Brain pericyte (primary cell): ENCODE results near the gene PRAMEF12.
"Not testable (repeated sequence)": the region's sequence is repeated elsewhere in the genome, so short reads cannot be mapped to it uniquely, and the experiment has no call there.

Experiments
- DNase-seq: peaks from one replicate; pipeline ENCODE4 v3.0.0-alpha.2; 2012; ENCODE audit warnings: low read depth, low spot score

Gene PRAMEF12

DNA sequence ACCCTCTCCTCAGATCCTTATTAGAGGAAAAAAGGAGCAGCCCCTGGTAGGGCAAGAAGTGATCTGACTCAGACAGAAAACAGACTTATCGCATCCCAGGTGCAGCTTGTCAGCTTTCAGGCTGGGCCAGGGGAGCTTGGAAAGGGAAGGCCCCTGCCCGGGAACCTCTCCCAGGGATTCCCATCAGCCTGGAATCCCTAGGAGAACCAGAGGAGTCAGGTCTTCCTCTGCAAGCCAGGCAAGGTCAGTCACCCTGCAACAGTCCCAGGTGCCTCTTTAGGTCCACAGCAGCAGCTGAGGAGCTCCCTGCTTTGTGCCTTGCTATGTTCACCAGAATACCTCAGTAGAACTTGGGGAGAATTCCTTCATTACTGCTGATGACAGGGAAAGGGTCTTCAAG lies 2.9 kb upstream of the PRAMEF12 start:
- DNase-seq: no peak

DNA sequence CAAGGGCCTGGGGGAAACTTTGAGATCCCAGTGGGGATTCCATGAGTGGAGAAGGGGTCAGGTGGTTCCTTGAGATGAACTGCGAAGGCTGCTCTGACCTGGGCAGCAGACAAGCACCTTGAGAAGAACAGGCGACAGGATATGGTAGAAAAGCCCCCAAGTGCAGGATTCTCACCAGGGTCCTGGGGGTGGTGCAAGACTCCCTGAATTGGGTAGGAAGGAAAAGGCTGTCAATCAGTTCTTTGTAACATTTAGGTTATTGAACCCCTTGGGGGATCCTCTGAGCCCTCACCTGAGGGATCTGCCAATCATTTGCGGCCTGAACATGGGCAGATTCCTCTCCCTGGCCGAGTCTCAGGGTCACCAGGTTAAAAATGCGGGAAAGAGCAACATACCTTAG lies 2.4 kb upstream of the PRAMEF12 start:
- no peak for DNase-seq

DNA sequence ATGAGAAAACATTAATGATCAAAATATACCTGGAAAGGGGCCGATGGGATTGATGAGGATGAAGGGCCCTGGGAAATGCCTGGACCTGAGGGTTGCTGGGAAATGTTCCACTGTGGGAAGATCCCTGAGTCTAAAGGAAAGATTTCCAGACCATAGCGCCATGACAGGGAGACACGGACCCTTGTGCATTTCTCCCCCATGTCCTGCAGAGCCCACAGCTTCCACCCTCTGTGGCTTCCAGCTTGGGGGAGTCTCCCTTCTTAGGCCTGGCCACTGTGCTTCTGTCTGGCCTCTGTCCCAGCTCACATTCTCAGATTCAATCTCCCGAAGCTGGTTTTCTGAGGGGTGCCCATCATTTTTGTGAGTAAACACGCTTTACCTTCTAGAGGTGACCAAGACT lies 1.0 kb upstream of the PRAMEF12 start:
- no peak for DNase-seq

DNA sequence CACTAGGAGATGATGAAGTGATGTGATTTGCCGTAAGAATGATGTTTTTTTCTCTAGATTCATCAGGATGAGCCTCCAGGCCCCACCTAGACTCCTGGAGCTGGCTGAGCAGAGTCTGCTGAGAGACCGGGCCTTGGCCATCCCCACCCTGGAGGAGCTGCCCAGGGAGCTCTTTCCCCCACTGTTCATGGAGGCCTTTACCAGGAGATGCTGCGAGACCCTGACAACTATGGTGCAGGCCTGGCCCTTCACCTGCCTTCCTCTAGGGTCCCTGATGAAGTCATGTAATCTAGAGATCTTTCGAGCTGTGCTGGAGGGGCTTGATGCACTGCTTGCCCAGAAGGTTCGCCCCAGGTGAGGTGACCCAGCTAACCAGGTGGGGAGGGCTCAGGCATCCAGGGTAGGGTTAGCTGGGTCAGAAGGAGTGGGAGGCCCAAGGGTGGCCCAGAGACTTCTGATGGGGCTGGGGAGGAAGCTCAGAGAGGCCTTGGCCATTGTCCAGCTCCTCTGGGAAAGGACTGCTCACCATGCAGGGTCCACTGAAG lies 1.3 kb downstream of the PRAMEF12 start:
- DNase-seq: no peak

DNA sequence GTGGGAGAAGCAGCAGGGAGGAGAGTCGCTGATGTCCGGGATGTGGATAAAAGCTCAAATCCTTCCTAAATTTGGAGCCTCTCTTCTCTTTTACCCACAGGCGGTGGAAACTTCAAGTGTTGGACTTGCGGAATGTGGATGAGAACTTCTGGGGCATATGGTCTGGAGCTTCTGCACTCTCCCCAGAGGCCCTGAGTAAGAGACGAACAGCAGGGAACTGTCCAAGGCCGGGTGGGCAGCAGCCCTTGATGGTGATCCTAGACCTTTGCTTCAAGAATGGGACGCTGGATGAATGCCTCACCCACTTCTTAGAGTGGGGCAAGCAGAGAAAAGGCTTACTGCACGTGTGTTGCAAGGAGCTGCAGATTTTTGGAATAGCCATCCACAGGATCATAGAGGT lies 1.9 kb downstream of the PRAMEF12 start:
- no peak for DNase-seq

DNA sequence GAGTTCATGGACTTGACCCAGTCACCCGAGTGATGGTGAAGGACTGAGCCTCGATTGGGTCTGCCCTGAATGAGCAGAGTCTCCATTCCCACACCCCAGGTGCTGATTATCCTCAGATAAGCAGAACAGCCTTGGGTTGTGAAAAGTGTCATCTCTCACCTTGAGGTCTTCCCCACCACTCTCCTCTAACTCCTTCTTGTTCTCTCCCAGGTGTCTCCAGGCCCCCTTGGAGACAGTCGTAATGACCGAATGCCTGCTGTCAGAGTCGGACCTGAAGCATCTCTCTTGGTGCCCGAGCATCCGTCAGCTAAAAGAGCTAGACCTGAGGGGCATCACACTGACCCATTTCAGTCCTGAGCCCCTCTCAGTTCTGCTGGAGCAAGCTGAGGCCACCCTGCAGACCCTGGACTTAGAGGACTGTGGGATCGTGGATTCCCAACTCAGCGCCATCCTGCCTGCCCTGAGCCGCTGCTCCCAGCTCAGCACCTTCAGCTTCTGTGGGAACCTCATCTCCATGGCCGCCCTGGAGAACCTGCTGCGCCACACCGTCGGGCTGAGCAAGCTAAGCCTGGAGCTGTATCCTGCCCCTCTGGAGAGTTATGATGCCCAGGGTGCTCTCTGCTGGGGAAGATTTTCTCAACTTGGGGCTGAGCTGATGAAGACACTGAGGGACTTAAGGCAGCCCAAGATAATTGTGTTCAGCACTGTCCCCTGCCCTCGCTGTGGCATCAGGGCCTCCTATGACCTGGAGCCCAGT lies 3.4 kb downstream of the PRAMEF12 start:
- no peak for DNase-seq

DNA sequence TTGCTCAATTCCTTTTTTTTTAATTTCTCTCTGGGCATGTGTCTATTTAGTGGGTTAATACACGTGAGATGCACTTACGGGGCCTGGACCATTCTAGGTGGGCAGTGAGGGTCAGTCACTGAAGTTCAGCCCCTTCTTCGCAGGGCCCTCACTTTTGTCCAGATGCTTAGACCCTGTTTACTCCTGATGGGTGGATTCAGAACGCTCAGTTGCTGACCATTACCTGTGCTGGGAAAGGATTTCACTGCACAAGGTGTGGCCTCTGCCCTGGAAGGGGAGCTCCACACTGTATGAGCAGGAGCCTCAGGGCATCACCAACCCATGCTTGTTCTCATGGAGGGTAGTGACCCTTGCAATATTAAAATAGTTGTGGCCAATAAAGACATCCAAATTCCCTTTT lies 4.5 kb downstream of the PRAMEF12 start:
- DNase-seq: no peak

DNA sequence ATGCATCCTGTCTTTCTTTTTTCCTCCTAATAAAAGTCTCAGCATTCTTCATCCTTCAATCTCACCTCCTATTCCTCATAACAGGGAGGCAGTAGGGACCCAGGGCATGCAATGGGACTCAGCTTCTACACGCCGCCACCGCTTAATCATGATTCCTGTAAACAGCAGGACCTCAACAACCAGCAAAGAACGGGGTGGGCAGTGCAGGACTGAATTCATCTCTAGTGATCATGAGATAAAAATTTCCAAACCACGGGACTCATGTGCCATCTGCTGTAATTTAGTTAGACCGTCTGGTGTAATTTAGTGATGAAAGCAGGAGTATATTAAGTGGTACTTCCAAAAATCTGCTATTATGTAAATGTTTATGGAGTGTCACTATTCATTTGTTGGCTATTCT lies 5.4 kb downstream of the PRAMEF12 start:
- no peak for DNase-seq

DNA sequence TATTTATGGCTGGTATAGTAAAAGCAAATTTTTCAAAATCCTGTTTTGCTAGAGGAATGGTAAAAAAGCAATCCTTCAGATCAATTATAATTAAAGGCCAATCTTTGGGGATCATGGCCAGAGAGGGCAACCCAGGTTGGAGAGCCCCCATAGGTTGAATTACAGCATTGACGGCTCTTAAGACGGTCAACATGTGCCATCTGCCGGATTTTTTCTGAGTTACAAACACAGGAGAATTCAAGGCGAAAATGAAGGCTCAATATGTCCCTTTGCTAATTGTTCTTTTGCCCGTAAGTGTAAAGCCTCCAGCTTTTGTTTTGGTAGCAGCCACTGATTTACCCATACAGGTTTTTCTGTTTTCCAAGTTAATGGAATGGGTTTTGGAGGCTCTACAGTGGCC lies 8.0 kb downstream of the PRAMEF12 start:
- not testable (repeated sequence) for DNase-seq

DNA sequence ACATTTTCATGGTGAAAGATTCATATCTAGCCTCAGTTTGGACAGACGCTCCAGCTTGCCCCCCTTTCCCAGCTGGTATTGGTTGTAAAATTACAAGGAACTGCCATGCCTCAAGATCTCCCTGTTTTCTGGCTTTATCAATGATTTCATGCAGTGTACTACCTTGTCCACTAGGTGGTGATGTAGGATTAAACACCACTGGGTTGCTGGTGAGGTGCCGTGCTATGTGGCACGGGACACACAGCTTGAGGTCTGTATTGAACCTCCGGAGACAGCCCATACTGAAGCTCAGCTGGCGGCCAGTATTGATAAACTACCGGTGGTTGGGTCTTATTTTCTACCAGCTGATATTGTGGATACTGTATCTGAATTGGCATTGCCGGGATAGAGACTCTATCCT lies 10.2 kb downstream of the PRAMEF12 start:
- not testable (repeated sequence) for DNase-seq

DNA sequence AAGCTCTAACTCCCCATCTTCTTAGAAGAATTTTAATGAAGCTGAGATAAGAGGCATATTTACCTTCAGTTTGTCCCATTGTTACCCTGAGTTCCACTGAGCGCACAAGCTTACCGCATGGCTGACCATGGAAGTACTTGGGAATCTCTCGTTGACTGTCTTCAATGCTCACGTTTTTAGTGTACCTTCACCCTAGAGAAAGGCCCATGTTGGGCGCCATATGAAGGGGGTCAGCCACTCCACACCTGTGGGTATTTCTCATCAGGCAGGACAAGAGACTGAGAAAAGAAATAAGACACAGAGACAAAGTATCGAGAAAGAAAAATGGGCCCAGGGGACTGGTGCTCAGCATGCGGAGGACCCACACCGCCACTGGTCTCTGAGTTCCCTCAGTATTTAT lies 11.2 kb downstream of the PRAMEF12 start:
- DNase-seq: not testable (repeated sequence)

DNA sequence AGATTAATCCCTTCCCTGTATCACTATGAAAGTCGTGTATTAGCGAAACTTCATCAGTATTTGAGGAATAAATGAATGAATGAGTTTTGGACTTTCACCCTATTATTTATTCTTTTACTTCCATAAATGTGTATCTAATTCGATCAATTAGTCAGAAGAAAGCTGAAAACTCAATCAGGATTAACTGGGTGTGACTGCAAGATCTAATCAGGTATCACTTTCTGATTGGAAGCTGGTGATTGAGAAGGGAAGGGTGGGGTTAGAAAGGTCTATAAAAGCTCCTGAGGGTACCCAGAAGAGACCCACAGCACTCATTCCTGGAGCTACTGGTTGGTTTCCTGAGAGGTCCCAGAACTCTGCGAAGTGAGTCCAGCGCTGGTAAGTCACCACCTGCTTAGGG lies 17.6 kb downstream of the PRAMEF12 start, which contains the start of gene PRAMEF1:
TSS of gene PRAMEF1 (plus strand) at position 301 of the 400 bp plus-strand sequence. CDS start 1,831 bp downstream, outside the sequence.
- not testable (repeated sequence) for DNase-seq

DNA sequence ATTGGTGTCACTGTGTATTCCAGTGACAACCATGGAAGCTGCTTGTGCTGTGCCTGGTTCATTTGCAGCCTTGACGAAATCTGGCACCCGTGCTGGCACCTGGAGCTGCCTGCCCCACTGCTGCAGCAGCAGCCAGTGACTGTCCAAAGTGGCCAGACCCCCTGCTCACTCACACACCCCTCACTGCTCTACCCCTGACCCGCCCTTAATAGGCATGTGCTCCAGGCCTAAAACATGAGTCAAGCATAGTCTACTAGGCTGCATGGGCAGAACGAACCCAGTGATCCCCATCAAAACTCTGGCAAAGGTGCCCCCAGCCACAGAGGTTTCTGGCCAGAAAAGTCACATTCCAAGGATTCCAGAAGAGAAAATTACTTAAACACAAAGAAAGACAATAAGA lies 25.4 kb downstream of the PRAMEF12 start:
- DNase-seq: no peak

DNA sequence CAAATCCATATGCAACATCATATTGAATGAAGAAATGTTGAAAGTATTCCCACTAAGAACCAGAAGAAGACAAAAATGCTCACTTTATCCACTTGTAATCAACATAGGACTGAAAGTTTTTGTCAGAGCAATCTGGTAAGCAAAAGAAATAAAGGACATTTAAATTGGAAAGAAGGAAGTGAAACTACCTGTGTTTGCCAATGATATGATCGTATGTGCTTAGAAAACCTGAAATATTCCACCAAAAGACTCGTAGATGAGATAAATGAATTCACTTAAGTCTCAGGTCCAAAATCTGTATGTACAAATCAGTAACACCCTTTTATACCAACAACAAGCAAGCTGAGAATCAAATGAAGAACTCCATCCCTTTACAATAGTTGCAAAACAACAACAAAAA lies 26.2 kb downstream of the PRAMEF12 start:
- no peak for DNase-seq

DNA sequence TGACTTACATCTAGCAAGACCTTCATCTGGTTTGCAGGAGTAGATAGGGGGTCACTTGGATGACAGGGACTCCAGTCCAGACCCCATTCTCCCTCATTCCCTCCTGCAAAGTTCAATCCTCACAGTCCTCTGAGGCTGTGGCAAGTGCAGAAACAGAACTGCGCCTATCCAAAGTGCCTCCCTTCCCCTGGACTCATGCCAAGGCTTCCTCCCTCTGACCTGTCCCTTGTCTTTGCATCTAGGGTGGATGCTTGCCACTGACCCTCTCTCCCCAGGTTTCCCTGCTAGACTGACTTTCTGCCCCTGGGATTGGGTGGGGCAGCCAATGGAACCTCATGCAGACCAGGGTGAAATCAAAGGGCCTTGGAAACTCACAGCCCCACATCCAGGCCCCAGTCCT lies 36.4 kb downstream of the PRAMEF12 start:
- no peak for DNase-seq

DNA sequence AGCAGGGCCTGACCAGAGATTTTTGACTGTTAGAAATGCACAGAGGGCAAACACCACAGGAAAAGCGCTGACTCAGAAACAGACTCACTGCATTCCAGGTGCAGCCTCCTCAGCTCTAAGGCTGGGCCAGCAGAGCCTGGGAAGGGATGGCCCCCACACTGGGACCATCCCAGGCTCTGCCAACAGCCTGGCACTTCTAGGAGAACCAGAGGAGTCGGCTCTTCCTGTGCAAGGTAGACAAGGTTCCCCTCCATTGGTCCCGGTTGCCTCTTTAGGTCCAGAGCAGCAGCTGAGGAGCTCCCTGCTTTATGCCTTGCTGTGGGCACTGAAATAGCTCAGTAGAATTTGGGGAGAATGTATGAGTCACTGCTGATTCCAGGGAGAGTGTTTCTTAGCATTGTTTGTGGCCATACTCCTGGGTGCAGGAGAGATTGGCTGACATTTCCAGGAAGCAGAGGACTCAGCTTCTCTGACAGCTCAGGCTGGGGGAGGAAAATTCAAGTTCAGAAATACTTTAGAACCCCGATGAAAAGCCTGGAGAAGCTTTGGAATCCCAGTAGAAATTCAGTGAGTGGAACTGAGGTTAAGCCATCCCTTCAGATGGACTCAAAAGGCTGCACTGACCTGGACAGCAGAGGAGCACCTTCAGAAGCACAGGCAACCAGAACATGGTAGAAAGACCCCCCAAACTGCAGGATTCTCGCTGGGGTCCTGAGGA lies 37.3 kb downstream of the PRAMEF12 start:
- no peak for DNase-seq

DNA sequence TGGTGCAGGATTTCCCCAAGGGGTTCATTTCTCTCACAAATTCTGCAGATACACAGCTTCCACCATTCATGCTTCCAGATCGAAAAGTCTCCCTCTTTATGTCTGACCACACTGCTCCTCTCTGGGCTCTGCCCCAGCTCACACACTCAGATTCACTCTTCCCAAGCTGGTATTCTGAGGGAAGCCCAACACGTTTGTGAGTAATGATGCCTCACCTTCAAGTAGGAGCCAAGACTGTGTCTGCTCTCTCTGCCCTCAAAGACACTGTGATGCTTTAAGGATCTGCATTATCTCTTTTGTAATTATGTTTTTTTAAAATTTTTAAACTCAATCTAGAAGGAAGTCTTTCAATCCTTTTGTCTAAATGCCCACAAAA lies 37.9 kb downstream of the PRAMEF12 start:
- no peak for DNase-seq

DNA sequence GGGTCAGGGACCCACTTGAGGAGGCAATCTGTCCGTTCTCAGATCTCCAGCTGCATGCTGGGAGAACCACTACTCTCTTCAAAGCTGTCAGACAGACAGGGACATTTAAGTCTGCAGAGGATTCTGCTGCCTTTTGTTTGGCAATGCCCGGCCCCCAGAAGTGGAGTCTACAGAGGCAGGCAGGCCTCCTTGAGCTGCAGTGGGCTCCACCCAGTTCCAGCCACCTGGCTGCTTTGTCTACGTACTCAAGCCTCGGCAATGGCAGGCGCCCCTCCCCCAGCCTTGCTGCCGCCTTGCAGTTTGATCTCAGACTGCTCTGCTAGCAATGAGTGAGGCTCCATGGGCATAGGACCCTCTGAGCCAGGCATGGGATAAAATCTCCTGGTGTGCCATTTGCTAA lies 45.5 kb downstream of the PRAMEF12 start:
- not testable (repeated sequence) for DNase-seq
